GM12875 (cell line): Measurements from ENCODE around the gene C5.

Experiments used
- H3K4me3 ChIP-seq: one replicate; pipeline ENCODE4 v1.5.1; 2011; ENCODE audit warnings: low read depth, low read length, control low read depth
- TF ChIP-seq, protein P1 (sequence below): IDR thresholded peaks from 2 replicates; pipeline ENCODE4 v1.5.1; 2011; ENCODE audit warnings: low read depth, mild to moderate bottlenecking, control low read depth, inconsistent platforms, low read length, moderate library complexity, borderline replicate concordance; ENCODE audit not compliant: insufficient read depth

C5 gene

GRCh38 chr9:120933310-120934055 lies 116.6 kb downstream of the C5 start:
- TF ChIP-seq, protein P1, sequence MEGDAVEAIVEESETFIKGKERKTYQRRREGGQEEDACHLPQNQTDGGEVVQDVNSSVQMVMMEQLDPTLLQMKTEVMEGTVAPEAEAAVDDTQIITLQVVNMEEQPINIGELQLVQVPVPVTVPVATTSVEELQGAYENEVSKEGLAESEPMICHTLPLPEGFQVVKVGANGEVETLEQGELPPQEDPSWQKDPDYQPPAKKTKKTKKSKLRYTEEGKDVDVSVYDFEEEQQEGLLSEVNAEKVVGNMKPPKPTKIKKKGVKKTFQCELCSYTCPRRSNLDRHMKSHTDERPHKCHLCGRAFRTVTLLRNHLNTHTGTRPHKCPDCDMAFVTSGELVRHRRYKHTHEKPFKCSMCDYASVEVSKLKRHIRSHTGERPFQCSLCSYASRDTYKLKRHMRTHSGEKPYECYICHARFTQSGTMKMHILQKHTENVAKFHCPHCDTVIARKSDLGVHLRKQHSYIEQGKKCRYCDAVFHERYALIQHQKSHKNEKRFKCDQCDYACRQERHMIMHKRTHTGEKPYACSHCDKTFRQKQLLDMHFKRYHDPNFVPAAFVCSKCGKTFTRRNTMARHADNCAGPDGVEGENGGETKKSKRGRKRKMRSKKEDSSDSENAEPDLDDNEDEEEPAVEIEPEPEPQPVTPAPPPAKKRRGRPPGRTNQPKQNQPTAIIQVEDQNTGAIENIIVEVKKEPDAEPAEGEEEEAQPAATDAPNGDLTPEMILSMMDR: no peak
- peak overlapping the region; percentile 23 for H3K4me3 ChIP-seq

GRCh38 chr9:120932086-120932823 lies 117.8 kb downstream of the C5 start:
- peak overlapping the region; percentile 35 for H3K4me3 ChIP-seq
- TF ChIP-seq, protein P1: no peak

GRCh38 chr9:120931231-120932085 lies 118.6 kb downstream of the C5 start:
- TF ChIP-seq, protein P1: no peak
- H3K4me3 ChIP-seq: peak overlapping the region; percentile 35

GRCh38 chr9:120929229-120929791 lies 120.8 kb downstream of the C5 start:
- H3K4me3 ChIP-seq: peak overlapping the region; percentile 76
- TF ChIP-seq, protein P1: no peak

DNA sequence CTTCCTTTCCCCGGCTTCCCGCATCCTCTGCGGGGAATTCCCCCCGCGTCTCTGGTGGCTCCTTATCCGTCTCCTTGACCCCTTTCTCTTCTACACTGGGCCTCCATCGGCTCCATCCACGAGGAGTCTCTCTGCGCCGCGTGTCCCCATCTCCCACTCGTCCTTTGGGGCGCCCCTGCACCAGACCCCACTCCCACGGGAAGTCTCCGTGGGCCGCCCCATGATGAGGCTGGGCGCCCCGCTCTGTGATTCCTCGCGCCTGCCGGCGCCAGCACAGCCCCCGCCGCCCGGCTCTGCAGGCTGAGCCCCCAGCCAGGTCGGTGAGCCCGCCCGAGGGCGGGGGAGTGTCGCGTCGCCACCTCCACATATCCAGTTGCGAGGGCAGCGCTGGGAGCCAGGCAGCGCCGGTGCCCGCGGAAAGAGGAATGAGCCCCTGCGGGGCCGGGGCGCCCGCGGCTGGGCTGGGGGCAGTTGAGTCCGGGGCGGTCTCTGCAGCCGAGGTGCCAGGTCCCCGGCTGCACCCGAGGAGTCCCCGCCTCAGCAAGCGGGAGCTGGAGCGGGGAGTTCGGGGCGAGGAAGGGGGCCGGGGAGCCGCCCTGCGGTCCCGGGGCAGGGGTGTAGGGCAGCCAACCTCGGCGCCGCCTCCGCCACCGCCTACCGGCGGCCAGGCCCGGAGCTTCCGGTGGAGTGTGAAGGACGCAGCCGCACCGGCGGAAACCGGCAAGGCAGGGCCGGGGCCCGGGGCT lies 121.4 kb downstream of the C5 start:
- TF ChIP-seq, protein P1: 0 out of 2 replicates have a peak, but pooled peaks have one; percentile 9
- peak overlapping the region; percentile 76 for H3K4me3 ChIP-seq

GRCh38 chr9:120928015-120928482 lies 122.0 kb downstream of the C5 start:
- H3K4me3 ChIP-seq: peak overlapping the region; percentile 76
- TF ChIP-seq, protein P1: no peak
